Ascending aorta (tissue), 2 donors: Measurements from ENCODE around the gene MYCBPAP. TPM values are rescaled to one million over a fixed set of nuclear protein-coding genes. Genes with fewer than 3 reads are reported as not detected.

Experiments
- DNase-seq, 2 donors: peaks; one replicate each; pipeline ENCODE4 v3.0.0-alpha.2; 2019; ENCODE audit warnings: low spot score in 2 of 2
- H3K27ac ChIP-seq, 2 donors: fragments of 200-600 bp; sonication (generic); one replicate each; pipeline ENCODE4 v1.5.1; 2016 to 2017; ENCODE audit warnings: mild to moderate bottlenecking in 1 of 2
- H3K27me3 ChIP-seq: fragments of 200-600 bp; sonication (generic); one replicate; pipeline ENCODE4 v1.5.1; 2017
- H3K36me3 ChIP-seq, 2 donors: fragments of 200-600 bp; sonication (generic); one replicate each; pipeline ENCODE4 v1.5.1; 2016
- H3K4me1 ChIP-seq, 2 donors: fragments of 200-600 bp; sonication (generic); one replicate each; pipeline ENCODE4 v1.5.1; 2016 to 2017; ENCODE audit warnings: mild to moderate bottlenecking in 1 of 2
- H3K4me3 ChIP-seq, 2 donors: fragments of 200-600 bp; sonication (generic); one replicate each; pipeline ENCODE4 v1.5.1; 2016 to 2017; ENCODE audit warnings: mild to moderate bottlenecking in 1 of 2
- H3K9me3 ChIP-seq, 2 donors: fragments of 200-600 bp; sonication (generic); one replicate each; pipeline ENCODE4 v1.5.1; 2016
- intact Hi-C: fragments of 100-400 bp; cut with DNase I; formaldehyde crosslinking; loops from one replicate; pipeline ENCODE4 v1.15.1; 2023
- total RNA-seq: library from RNA; depleted of rRNA; stranded (reverse); fragments of >200 nt; gene quantifications from one replicate; pipeline ENCODE4 v1.1.0, GENCODE V29; 2016
- TF ChIP-seq, protein P1 (sequence below), 3 experiments: fragments of 200-600 bp in 2 of 3; fragments of 450-650 bp in 1 of 3; sonication (generic) in 2 of 3; IDR thresholded peaks; one replicate each; pipeline ENCODE4 v1.5.1; 2016 to 2019; ENCODE audit warnings: antibody characterized with exemption in 3 of 3, mild to moderate bottlenecking in 1 of 3, moderate library complexity in 1 of 3

The MYCBPAP gene
- total RNA-seq, 1 donor from 2014 or later = 7.9 TPM

DNA sequence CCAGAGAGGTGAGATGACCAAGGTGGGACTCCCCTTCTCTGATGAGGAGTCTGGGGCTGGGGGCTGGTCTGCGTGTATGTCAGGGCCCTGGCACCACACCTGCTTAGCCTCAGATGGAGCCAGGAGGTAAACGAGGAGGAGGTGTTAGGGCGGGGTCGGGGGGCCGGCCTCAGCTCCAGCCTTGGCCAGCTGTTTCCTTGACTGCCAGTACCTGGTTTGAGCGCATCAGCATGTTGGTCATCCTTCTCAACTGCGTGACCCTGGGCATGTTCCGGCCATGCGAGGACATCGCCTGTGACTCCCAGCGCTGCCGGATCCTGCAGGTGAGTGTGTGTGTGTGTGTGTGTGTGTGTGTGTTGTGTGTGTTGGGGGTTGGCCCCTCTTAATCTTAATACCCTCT lies 60.4 kb downstream of the MYCBPAP start:
- no peaks in the 10 kb centered on the region for H3K27me3 ChIP-seq
- peaks cover 7 to 15% of the 10 kb centered on the region in 2 donors for H3K4me1 ChIP-seq
- TF ChIP-seq, protein P1, sequence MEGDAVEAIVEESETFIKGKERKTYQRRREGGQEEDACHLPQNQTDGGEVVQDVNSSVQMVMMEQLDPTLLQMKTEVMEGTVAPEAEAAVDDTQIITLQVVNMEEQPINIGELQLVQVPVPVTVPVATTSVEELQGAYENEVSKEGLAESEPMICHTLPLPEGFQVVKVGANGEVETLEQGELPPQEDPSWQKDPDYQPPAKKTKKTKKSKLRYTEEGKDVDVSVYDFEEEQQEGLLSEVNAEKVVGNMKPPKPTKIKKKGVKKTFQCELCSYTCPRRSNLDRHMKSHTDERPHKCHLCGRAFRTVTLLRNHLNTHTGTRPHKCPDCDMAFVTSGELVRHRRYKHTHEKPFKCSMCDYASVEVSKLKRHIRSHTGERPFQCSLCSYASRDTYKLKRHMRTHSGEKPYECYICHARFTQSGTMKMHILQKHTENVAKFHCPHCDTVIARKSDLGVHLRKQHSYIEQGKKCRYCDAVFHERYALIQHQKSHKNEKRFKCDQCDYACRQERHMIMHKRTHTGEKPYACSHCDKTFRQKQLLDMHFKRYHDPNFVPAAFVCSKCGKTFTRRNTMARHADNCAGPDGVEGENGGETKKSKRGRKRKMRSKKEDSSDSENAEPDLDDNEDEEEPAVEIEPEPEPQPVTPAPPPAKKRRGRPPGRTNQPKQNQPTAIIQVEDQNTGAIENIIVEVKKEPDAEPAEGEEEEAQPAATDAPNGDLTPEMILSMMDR (IDR thresholded peaks at IDR 0.05) = no peak
- H3K36me3 ChIP-seq = no peaks in the 10 kb centered on the region
- H3K27ac ChIP-seq = no peak overlapping the region
- no peaks in the 10 kb centered on the region for H3K9me3 ChIP-seq
- DNase-seq = no peak
- H3K4me3 ChIP-seq = no peak overlapping the region
- intact Hi-C loops = no loop called here

DNA sequence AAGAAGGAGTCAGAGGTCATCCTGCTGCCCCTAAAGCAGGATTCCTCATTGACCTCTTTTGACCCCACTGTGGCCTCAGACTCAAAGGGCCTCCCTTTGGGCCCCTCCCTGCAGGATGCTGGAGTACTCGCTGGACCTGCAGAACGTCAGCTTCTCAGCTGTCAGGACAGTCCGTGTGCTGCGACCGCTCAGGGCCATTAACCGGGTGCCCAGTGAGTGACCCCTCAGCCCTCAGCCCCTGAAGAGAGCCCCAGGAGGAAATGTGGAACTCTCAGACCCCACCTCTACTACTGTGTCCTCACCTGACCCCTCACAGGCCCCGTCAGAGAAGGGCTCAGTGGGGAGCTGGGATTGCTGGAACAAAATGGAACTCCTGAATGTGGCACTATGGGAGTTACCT lies 61.4 kb downstream of the MYCBPAP start:
- Histone ChIP-seq H3K27ac (no peak overlapping the region), H3K27me3 (no peaks in the 10 kb centered on the region), H3K36me3 (no peaks in the 10 kb centered on the region), H3K9me3 (no peaks in the 10 kb centered on the region), H3K4me1 (peaks cover 6 to 10% of the 10 kb centered on the region in 2 donors), H3K4me3 (no peak overlapping the region)
- intact Hi-C loops = no loop called here
- no peak for DNase-seq
- TF ChIP-seq, protein P1 (IDR thresholded peaks at IDR 0.05) = no peak

DNA sequence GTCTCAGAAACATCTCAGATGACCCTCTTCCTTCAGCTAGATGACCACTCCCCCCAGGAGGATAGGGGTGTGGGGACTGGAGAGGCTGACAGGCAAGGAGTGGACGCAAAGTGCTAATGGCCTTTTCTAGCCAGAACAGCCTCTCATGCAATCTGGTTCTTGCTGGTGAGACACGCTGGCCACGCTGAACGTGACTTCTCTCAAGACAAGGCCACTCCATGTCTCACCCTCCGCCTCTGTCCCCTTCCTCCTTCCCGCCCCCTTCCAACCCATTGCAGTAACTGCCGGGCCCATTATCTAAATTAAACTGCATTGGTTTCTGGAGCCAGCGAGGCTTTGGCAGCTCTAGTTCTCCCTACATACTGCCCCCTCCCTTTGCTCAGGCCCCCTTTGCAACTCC lies 61.8 kb downstream of the MYCBPAP start:
- intact Hi-C loops = no loop called here
- Histone ChIP-seq H3K27me3 (no peaks in the 10 kb centered on the region), H3K9me3 (no peaks in the 10 kb centered on the region), H3K4me1 (peaks cover 4 to 5% of the 10 kb centered on the region in 2 donors), H3K36me3 (no peaks in the 10 kb centered on the region), H3K4me3 (no peak overlapping the region), H3K27ac (no peak overlapping the region)
- DNase-seq = no peak
- TF ChIP-seq, protein P1 (IDR thresholded peaks at IDR 0.05) = no peak

DNA sequence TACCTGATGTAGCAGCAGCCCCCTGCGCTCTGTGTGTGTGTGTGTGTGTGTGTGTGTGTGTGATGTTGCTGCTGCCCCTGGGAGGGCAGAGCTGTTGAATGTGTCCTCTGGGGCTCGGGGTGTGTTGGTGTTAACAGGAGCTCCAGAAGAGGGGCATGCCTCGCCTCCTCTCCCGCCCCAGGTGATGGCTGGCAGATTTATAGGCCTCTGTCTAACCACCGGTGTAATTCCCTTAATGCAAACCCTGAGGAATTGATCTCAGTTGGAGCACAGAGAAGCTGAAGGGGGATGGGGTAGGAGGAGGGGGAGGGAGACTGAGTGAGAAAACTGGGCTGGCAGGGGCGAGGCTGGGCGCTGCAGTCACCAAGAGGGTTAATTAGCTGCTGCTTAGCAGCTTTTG lies 62.3 kb downstream of the MYCBPAP start:
- Histone ChIP-seq H3K36me3 (no peaks in the 10 kb centered on the region), H3K4me1 (peaks cover 0 to under 1% of the 10 kb centered on the region in 2 donors), H3K9me3 (no peaks in the 10 kb centered on the region), H3K4me3 (no peak overlapping the region), H3K27ac (no peak overlapping the region), H3K27me3 (no peaks in the 10 kb centered on the region)
- TF ChIP-seq, protein P1 (IDR thresholded peaks at IDR 0.05) = no peak
- DNase-seq = no peak
- intact Hi-C loops = no loop called here

DNA sequence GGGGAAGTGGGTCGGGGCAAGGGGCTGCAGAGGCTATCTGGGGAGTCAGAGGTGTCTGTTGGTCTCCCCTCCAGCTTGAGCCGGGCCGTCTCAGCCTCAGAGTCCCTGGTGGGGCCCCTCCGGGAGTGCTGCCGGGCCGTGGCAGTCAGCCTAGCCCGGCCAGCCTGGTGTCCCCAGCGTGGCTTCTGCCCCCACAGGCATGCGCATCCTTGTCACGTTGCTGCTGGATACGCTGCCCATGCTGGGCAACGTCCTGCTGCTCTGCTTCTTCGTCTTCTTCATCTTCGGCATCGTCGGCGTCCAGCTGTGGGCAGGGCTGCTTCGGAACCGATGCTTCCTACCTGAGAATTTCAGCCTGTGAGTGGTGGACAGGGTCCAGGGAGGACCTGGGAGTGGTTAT lies 63.4 kb downstream of the MYCBPAP start:
- H3K36me3 ChIP-seq = no peaks in the 10 kb centered on the region
- no peaks in the 10 kb centered on the region for H3K27me3 ChIP-seq
- H3K4me1 ChIP-seq = no peaks in the 10 kb centered on the region
- no peak overlapping the region for H3K27ac ChIP-seq
- no peaks in the 10 kb centered on the region for H3K9me3 ChIP-seq
- H3K4me3 ChIP-seq = no peak overlapping the region
- intact Hi-C loops = no loop called here
- TF ChIP-seq, protein P1 (IDR thresholded peaks at IDR 0.05) = no peak
- no peak for DNase-seq

DNA sequence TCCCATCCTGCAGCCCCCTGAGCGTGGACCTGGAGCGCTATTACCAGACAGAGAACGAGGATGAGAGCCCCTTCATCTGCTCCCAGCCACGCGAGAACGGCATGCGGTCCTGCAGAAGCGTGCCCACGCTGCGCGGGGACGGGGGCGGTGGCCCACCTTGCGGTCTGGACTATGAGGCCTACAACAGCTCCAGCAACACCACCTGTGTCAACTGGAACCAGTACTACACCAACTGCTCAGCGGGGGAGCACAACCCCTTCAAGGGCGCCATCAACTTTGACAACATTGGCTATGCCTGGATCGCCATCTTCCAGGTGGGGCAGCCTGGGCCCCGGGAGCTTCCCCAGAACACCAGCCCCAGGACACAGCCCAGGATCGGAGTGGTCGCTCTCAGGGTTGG lies 64.3 kb downstream of the MYCBPAP start:
- intact Hi-C loops = no loop called here
- H3K27ac ChIP-seq = no peak overlapping the region
- no peaks in the 10 kb centered on the region for H3K4me1 ChIP-seq
- H3K36me3 ChIP-seq = no peaks in the 10 kb centered on the region
- DNase-seq = no peak
- TF ChIP-seq, protein P1 (IDR thresholded peaks at IDR 0.05) = no peak
- H3K27me3 ChIP-seq = no peaks in the 10 kb centered on the region
- no peak overlapping the region for H3K4me3 ChIP-seq
- no peaks in the 10 kb centered on the region for H3K9me3 ChIP-seq
